Measurements from ENCODE around the gene MYLK3.

The MYLK3 gene

GRCh38 chr16:46747777-46748651 is at the start of gene MYLK3:
MYLK3 (minus strand) TSS chr16:46748344; CDS start chr16:46748193, 151 bp downstream.
- no peak within 1 kb of the TSS for H3K27ac ChIP-seq
- intact Hi-C loops (cut with DNase I; ENCODE audit: low total_unique reads) = no loop called here
- H3K4me1 ChIP-seq = peaks cover 0 to 16% (median 8%) of the 10 kb centered on the region in 4 donors
- no peaks in the 10 kb centered on the region for H3K27me3 ChIP-seq
- TF ChIP-seq CTCF (IDR thresholded peaks at IDR 0.05) = no peak
- H3K4me3 ChIP-seq = no peak within 1 kb of the TSS
- DNase-seq = peak in 1 of 2 donors; percentile 66
- no peaks in the 10 kb centered on the region for H3K36me3 ChIP-seq
- no peaks in the 10 kb centered on the region for H3K9me3 ChIP-seq

GRCh38 chr16:46797501-46797900 is 49.4 kb upstream of the MYLK3 start:
- no peak for DNase-seq
- H3K4me3 ChIP-seq = no peak overlapping the region
- H3K27me3 ChIP-seq = no peaks in the 10 kb centered on the region
- intact Hi-C loops (cut with DNase I; ENCODE audit: low total_unique reads) = no loop called here
- H3K4me1 ChIP-seq = no peaks in the 10 kb centered on the region
- H3K9me3 ChIP-seq = peaks cover 0 to 29% (median 4%) of the 10 kb centered on the region in 3 donors
- H3K36me3 ChIP-seq = peaks cover 0 to 10% (median 5%) of the 10 kb centered on the region in 3 donors
- H3K27ac ChIP-seq = no peak overlapping the region
- no peak for TF ChIP-seq CTCF (IDR thresholded peaks at IDR 0.05)

DNA sequence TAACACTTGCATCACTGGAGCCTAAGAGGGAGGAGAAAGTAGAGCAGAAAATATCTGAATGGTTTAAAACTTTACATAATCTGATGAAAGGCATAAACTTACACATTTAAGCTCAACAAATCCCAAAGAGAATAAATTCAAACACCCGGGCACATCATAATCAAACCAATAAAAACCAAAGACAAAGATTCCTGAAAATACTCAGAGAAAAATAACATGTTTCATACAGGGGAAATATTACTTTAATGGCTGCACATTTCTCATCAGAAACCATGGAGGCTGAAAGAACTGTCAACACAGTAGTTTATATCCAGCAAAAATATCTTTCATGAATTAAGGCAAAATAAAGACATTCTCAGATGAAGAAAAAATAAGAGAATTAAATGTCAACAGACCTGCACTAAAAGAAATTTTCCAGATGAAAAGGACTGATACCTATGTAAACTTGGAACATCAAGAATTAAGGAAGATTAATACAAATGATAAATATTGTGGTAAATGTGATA is 48.7 kb upstream of the MYLK3 start:
- Histone ChIP-seq H3K27ac (no peak overlapping the region), H3K27me3 (no peaks in the 10 kb centered on the region), H3K4me1 (no peaks in the 10 kb centered on the region), H3K36me3 (peaks cover 0 to 10% (median 5%) of the 10 kb centered on the region in 3 donors), H3K4me3 (no peak overlapping the region), H3K9me3 (peaks cover 0 to 29% (median 4%) of the 10 kb centered on the region in 3 donors)
- no peak for DNase-seq
- intact Hi-C loops (cut with DNase I; ENCODE audit: low total_unique reads) = no loop called here
- TF ChIP-seq CTCF (IDR thresholded peaks at IDR 0.05) = no peak

GRCh38 chr16:46793841-46794240 is 45.7 kb upstream of the MYLK3 start:
- H3K36me3 ChIP-seq = peaks cover 0 to 10% (median 5%) of the 10 kb centered on the region in 3 donors

More at GRCh38 chr16:46793841-46794240, 45.7 kb upstream of the MYLK3 start:
- intact Hi-C loops (cut with DNase I; ENCODE audit: low total_unique reads) = no loop called here
- DNase-seq = no peak
- no peaks in the 10 kb centered on the region for H3K27me3 ChIP-seq
- H3K4me1 ChIP-seq = peaks cover 0 to 6% (median 3%) of the 10 kb centered on the region in 4 donors
- no peak overlapping the region for H3K27ac ChIP-seq
- TF ChIP-seq CTCF (IDR thresholded peaks at IDR 0.05) = no peak
- no peak overlapping the region for H3K4me3 ChIP-seq
- peaks cover 0 to 29% (median 4%) of the 10 kb centered on the region in 3 donors for H3K9me3 ChIP-seq
